ENCODE data around the gene ASB2. TPM values are rescaled to one million over a fixed set of nuclear protein-coding genes. Genes with fewer than 3 reads are reported as not detected.

ASB2 gene
- polyA plus RNA-seq, 2 donors, result 4.5 to 4.7 TPM

GRCh38 chr14:93965287-93965821 lies 11.0 kb downstream of the ASB2 start:
- peaks cover 0 to 2% of the 10 kb centered on the region in 2 donors for H3K27me3 ChIP-seq (ENCODE audit: control insufficient read depth in 1 of 2, insufficient read depth in 2 of 2, low read length in 2 of 2)
- peak overlapping the region; percentile 45 to 65 for H3K27ac ChIP-seq (ENCODE audit: low read depth in 2 of 2, low read length in 1 of 2)
- H3K36me3 ChIP-seq (ENCODE audit: control insufficient read depth in 2 of 2, insufficient read depth in 2 of 2, low read length in 1 of 2), result no peaks in the 10 kb centered on the region

GRCh38 chr14:93964820-93965286 lies 11.5 kb downstream of the ASB2 start:
- Histone ChIP-seq H3K36me3 (ENCODE audit: control insufficient read depth in 2 of 2, insufficient read depth in 2 of 2, low read length in 1 of 2) (no peaks in the 10 kb centered on the region), H3K4me3 (ENCODE audit: low read depth in 1 of 2, low read length in 2 of 2) (no peak overlapping the region), H3K27me3 (ENCODE audit: control insufficient read depth in 1 of 2, insufficient read depth in 2 of 2, low read length in 2 of 2) (peaks cover 0 to 2% of the 10 kb centered on the region in 2 donors), H3K27ac (ENCODE audit: low read depth in 2 of 2, low read length in 1 of 2) (no peak overlapping the region), H3K9me3 (ENCODE audit: control insufficient read depth in 2 of 2, insufficient read depth in 1 of 2, low read depth in 1 of 2, low read length in 1 of 2) (peaks cover 0 to 2% of the 10 kb centered on the region in 2 donors), H3K4me1 (ENCODE audit: control insufficient read depth in 2 of 2, insufficient read depth in 2 of 2, low read length in 1 of 2) (peaks cover 0 to 7% of the 10 kb centered on the region in 2 donors)
- WGBS, 2 donors, result 90 to 95% methylated on average over 3 of the region's 3 CpGs

More at GRCh38 chr14:93965287-93965821, 11.0 kb downstream of the ASB2 start:
- 42 to 65% methylated on average over 3 of the region's 3 CpGs for WGBS, 2 donors
- H3K4me3 ChIP-seq (ENCODE audit: low read depth in 1 of 2, low read length in 2 of 2), result no peak overlapping the region
- H3K4me1 ChIP-seq (ENCODE audit: control insufficient read depth in 2 of 2, insufficient read depth in 2 of 2, low read length in 1 of 2), result peaks cover 0 to 3% of the 10 kb centered on the region in 2 donors
- peaks cover 0 to 2% of the 10 kb centered on the region in 2 donors for H3K9me3 ChIP-seq (ENCODE audit: control insufficient read depth in 2 of 2, insufficient read depth in 1 of 2, low read depth in 1 of 2, low read length in 1 of 2)

- Histone ChIP-seq H3K4me1 (ENCODE audit: control insufficient read depth in 2 of 2, insufficient read depth in 2 of 2, low read length in 1 of 2) (peaks cover 0 to 10% of the 10 kb centered on the region in 2 donors), H3K36me3 (ENCODE audit: control insufficient read depth in 2 of 2, insufficient read depth in 2 of 2, low read length in 1 of 2) (no peaks in the 10 kb centered on the region), H3K27me3 (ENCODE audit: control insufficient read depth in 1 of 2, insufficient read depth in 2 of 2, low read length in 2 of 2) (peaks cover 0 to 2% of the 10 kb centered on the region in 2 donors), H3K9me3 (ENCODE audit: control insufficient read depth in 2 of 2, insufficient read depth in 1 of 2, low read depth in 1 of 2, low read length in 1 of 2) (peaks cover 0 to 2% of the 10 kb centered on the region in 2 donors), H3K4me3 (ENCODE audit: low read depth in 1 of 2, low read length in 2 of 2) (no peak overlapping the region), H3K27ac (ENCODE audit: low read depth in 2 of 2, low read length in 1 of 2) (peak overlapping the region in 1 of 2 donors; percentile 40)
- WGBS, 2 donors, result 91 to 95% methylated on average over 10 of the region's 10 CpGs
Observed at GRCh38 chr14:93964281-93964680, 12.1 kb downstream of the ASB2 start.

GRCh38 chr14:93963692-93964091 lies 12.7 kb downstream of the ASB2 start:
- H3K27me3 ChIP-seq (ENCODE audit: control insufficient read depth in 1 of 2, insufficient read depth in 2 of 2, low read length in 2 of 2), result peaks cover 0 to 2% of the 10 kb centered on the region in 2 donors
- no peaks in the 10 kb centered on the region for H3K36me3 ChIP-seq (ENCODE audit: control insufficient read depth in 2 of 2, insufficient read depth in 2 of 2, low read length in 1 of 2)
- H3K4me3 ChIP-seq (ENCODE audit: low read depth in 1 of 2, low read length in 2 of 2), result no peak overlapping the region
- H3K9me3 ChIP-seq (ENCODE audit: control insufficient read depth in 2 of 2, insufficient read depth in 1 of 2, low read depth in 1 of 2, low read length in 1 of 2), result peaks cover 0 to 2% of the 10 kb centered on the region in 2 donors
- 84 to 85% methylated on average over 4 of the region's 4 CpGs for WGBS, 2 donors
- peak overlapping the region in 1 of 2 donors; percentile 52 for H3K27ac ChIP-seq (ENCODE audit: low read depth in 2 of 2, low read length in 1 of 2)
- peaks cover 0 to 16% of the 10 kb centered on the region in 2 donors for H3K4me1 ChIP-seq (ENCODE audit: control insufficient read depth in 2 of 2, insufficient read depth in 2 of 2, low read length in 1 of 2)

- WGBS, 2 donors, result 60 to 62% methylated on average over 16 of the region's 16 CpGs
- H3K27ac ChIP-seq (ENCODE audit: low read depth in 2 of 2, low read length in 1 of 2), result peak overlapping the region; percentile 35 to 36
Observed at GRCh38 chr14:93962701-93963601, 13.4 kb downstream of the ASB2 start.

GRCh38 chr14:93961620-93962019 lies 14.8 kb downstream of the ASB2 start:
- Histone ChIP-seq H3K4me1 (ENCODE audit: control insufficient read depth in 2 of 2, insufficient read depth in 2 of 2, low read length in 1 of 2) (peaks cover 4 to 25% of the 10 kb centered on the region in 2 donors), H3K27me3 (ENCODE audit: control insufficient read depth in 1 of 2, insufficient read depth in 2 of 2, low read length in 2 of 2) (no peaks in the 10 kb centered on the region), H3K27ac (ENCODE audit: low read depth in 2 of 2, low read length in 1 of 2) (peak overlapping the region in 1 of 2 donors; percentile 27), H3K4me3 (ENCODE audit: low read depth in 1 of 2, low read length in 2 of 2) (no peak overlapping the region), H3K9me3 (ENCODE audit: control insufficient read depth in 2 of 2, insufficient read depth in 1 of 2, low read depth in 1 of 2, low read length in 1 of 2) (peaks cover 0 to 2% of the 10 kb centered on the region in 2 donors), H3K36me3 (ENCODE audit: control insufficient read depth in 2 of 2, insufficient read depth in 2 of 2, low read length in 1 of 2) (no peaks in the 10 kb centered on the region)
- WGBS, 2 donors, result 83 to 87% methylated on average over 8 of the region's 8 CpGs

More at GRCh38 chr14:93962701-93963601, 13.4 kb downstream of the ASB2 start:
- H3K4me3 ChIP-seq (ENCODE audit: low read depth in 1 of 2, low read length in 2 of 2), result no peak overlapping the region
- H3K4me1 ChIP-seq (ENCODE audit: control insufficient read depth in 2 of 2, insufficient read depth in 2 of 2, low read length in 1 of 2), result peaks cover 0 to 23% of the 10 kb centered on the region in 2 donors
- peaks cover 0 to 1% of the 10 kb centered on the region in 2 donors for H3K27me3 ChIP-seq (ENCODE audit: control insufficient read depth in 1 of 2, insufficient read depth in 2 of 2, low read length in 2 of 2)
- H3K9me3 ChIP-seq (ENCODE audit: control insufficient read depth in 2 of 2, insufficient read depth in 1 of 2, low read depth in 1 of 2, low read length in 1 of 2), result peaks cover 0 to 2% of the 10 kb centered on the region in 2 donors
- no peaks in the 10 kb centered on the region for H3K36me3 ChIP-seq (ENCODE audit: control insufficient read depth in 2 of 2, insufficient read depth in 2 of 2, low read length in 1 of 2)

- H3K27ac ChIP-seq (ENCODE audit: low read depth in 2 of 2, low read length in 1 of 2), result peak overlapping the region in 1 of 2 donors; percentile 27
- H3K4me3 ChIP-seq (ENCODE audit: low read depth in 1 of 2, low read length in 2 of 2), result no peak overlapping the region
- H3K9me3 ChIP-seq (ENCODE audit: control insufficient read depth in 2 of 2, insufficient read depth in 1 of 2, low read depth in 1 of 2, low read length in 1 of 2), result peaks cover 0 to 2% of the 10 kb centered on the region in 2 donors
- H3K27me3 ChIP-seq (ENCODE audit: control insufficient read depth in 1 of 2, insufficient read depth in 2 of 2, low read length in 2 of 2), result no peaks in the 10 kb centered on the region
- peaks cover 7 to 25% of the 10 kb centered on the region in 2 donors for H3K4me1 ChIP-seq (ENCODE audit: control insufficient read depth in 2 of 2, insufficient read depth in 2 of 2, low read length in 1 of 2)
- WGBS, 2 donors, result 91 to 95% methylated on average over 3 of the region's 3 CpGs
- no peaks in the 10 kb centered on the region for H3K36me3 ChIP-seq (ENCODE audit: control insufficient read depth in 2 of 2, insufficient read depth in 2 of 2, low read length in 1 of 2)
Observed at GRCh38 chr14:93960774-93961438, 15.5 kb downstream of the ASB2 start.

GRCh38 chr14:93960108-93960475 lies 16.3 kb downstream of the ASB2 start:
- Histone ChIP-seq H3K27ac (ENCODE audit: low read depth in 2 of 2, low read length in 1 of 2) (peak overlapping the region; percentile 76 to 86), H3K36me3 (ENCODE audit: control insufficient read depth in 2 of 2, insufficient read depth in 2 of 2, low read length in 1 of 2) (no peaks in the 10 kb centered on the region), H3K4me1 (ENCODE audit: control insufficient read depth in 2 of 2, insufficient read depth in 2 of 2, low read length in 1 of 2) (peaks cover 7 to 25% of the 10 kb centered on the region in 2 donors), H3K4me3 (ENCODE audit: low read depth in 1 of 2, low read length in 2 of 2) (no peak overlapping the region), H3K27me3 (ENCODE audit: control insufficient read depth in 1 of 2, insufficient read depth in 2 of 2, low read length in 2 of 2) (no peaks in the 10 kb centered on the region), H3K9me3 (ENCODE audit: control insufficient read depth in 2 of 2, insufficient read depth in 1 of 2, low read depth in 1 of 2, low read length in 1 of 2) (peaks cover 0 to 2% of the 10 kb centered on the region in 2 donors)

All from esophagus (tissue), 2 donors.